Inflammatory macrophage treated with lipopolysaccharide for 1 hour (primary cell): Measurements from ENCODE around the gene FLNC.

Experiments used
- DNase-seq, 2 donors: peaks; one replicate each; pipeline ENCODE4 v3.0.0-alpha.2; 2020 to 2022

The FLNC gene

GRCh38 chr7:128805225-128805624, 25.0 kb upstream of the FLNC start:
- no peak for DNase-seq

- DNase-seq, result no peak
Observed at GRCh38 chr7:128807191-128807590, 23.0 kb upstream of the FLNC start.

- no peak for DNase-seq
Observed at GRCh38 chr7:128809363-128809762, 20.8 kb upstream of the FLNC start.

GRCh38 chr7:128810473-128810872, 19.7 kb upstream of the FLNC start:
- no peak for DNase-seq

GRCh38 chr7:128810997-128811396, 19.2 kb upstream of the FLNC start:
- DNase-seq, result no peak

- DNase-seq, result no peak
Observed at GRCh38 chr7:128811631-128812430, 18.4 kb upstream of the FLNC start.

- peak; percentile 13 to 23 for DNase-seq
Observed at GRCh38 chr7:128812514-128813168, 17.6 kb upstream of the FLNC start.

- no peak for DNase-seq
Observed at GRCh38 chr7:128814499-128814898, 15.7 kb upstream of the FLNC start.

- DNase-seq, result peak; percentile 31 to 41
Observed at GRCh38 chr7:128815289-128815942, 14.8 kb upstream of the FLNC start.

GRCh38 chr7:128818694-128819093, 11.5 kb upstream of the FLNC start:
- DNase-seq, result no peak

- DNase-seq, result no peak
Observed at GRCh38 chr7:128821724-128822123, 8.5 kb upstream of the FLNC start.

GRCh38 chr7:128826512-128826911, 3.7 kb upstream of the FLNC start:
- DNase-seq, result no peak

GRCh38 chr7:128826916-128827247, 3.3 kb upstream of the FLNC start:
- no peak for DNase-seq

- no peak for DNase-seq
Observed at GRCh38 chr7:128827248-128827958, 2.8 kb upstream of the FLNC start.

- no peak for DNase-seq
Observed at GRCh38 chr7:128827971-128828711, 2.1 kb upstream of the FLNC start.

GRCh38 chr7:128829391-128830166, 627 bp upstream of the FLNC start:
- DNase-seq, result no peak

GRCh38 chr7:128831178-128831993, 1.2 kb downstream of the FLNC start:
- no peak for DNase-seq

GRCh38 chr7:128831994-128832879, 2.0 kb downstream of the FLNC start:
- DNase-seq, result no peak

- DNase-seq, result no peak
Observed at GRCh38 chr7:128832880-128833147, 2.6 kb downstream of the FLNC start.
